ENCODE data around the gene CIITA.

CIITA gene

DNA sequence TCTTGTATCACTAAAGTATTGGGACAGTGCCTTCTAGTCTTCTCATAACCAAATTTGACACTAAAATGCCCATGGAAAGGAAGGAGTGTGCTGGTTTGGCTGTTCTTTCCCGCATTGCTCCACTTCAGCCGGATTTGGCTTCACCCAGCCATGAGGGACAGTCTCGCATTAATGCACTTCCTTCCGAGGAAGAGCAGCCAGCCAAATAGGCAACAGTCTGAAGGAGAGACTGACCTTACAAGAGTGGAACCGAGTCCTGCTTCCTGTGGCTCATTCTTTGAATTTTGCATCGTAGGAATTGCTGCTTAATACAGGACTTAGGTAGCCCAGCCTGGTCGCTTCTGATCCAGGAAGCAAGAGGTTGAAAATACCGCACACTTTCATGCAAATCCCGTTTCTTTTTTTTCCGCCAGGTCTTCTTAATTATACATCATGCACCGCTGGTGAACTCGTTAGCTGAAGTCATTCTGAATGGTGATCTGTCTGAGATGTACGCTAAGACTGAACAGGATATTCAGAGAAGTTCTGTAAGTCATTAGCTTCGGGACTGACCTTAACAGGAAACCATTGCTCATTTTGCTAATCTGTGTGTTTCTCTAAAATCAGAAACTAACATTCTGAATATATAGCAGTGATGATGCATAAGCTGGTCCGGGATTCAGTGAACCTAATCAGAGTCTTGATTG is 105.6 kb downstream of the CIITA start:
- no peak for DNase-seq

DNA sequence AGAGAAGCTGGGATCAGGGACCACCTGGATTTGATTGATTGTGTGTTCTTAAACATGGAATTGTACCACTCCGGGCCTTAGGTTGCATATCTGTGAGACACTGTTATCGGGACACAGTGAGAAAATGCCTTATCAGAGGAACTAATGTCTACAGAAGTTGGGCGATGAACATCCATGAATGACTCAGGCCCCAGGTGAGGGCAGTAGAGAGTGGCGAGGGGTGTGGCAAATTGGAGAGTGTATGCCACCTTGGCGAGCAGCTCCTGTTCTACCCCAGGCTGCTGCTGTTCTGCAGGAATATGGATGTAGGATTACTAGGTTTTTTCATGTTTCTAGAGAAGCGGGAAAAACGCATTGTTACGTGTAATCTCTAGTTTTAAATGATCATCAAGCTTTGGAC is 106.2 kb downstream of the CIITA start:
- no peak for DNase-seq

DNA sequence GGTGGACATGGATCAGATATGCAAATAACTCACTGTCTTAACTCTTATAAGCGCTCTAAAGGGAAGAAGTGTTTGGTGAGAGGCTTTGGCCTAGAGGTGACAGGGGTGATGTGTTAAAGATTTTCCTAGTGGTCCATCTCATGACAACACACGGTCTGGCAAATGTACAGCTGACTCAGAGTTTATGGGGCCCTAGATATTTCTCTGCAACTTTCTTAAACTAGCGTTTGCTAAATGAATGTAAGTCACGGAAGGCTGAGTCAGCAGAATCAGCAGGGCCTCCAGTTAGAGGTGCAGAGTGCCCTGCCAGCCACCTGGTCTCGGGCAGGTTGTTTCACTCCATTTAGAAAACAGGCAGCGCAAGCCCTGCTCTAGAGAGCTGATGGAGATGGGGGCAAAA is 107.5 kb downstream of the CIITA start:
- DNase-seq = no peak
